Gastrocnemius medialis (tissue), 4 donors: ENCODE results near the gene ATP9A. TPM values are rescaled to one million over a fixed set of nuclear protein-coding genes. Genes with fewer than 3 reads are reported as not detected.

Experiments
- ATAC-seq, 2 donors: fragments of 150-250 bp; one replicate each; pipeline ENCODE4 v1.9.1; 2016
- DNase-seq, 2 donors: peaks; one replicate each; pipeline ENCODE4 v3.0.0-alpha.2; 2019
- H3K27ac ChIP-seq, 4 donors: fragments of 200-600 bp; sonication (generic); 1 replicate in 1 of 4; 2 replicates in 3 of 4; pipeline ENCODE4 v1.5.1; 2016 to 2018; ENCODE audit warnings: mild to moderate bottlenecking in 2 of 4, moderate library complexity in 1 of 4
- H3K27me3 ChIP-seq, 3 donors: fragments of 200-600 bp; sonication (generic) in 2 of 3; 1 replicate in 1 of 3; 2 replicates in 2 of 3; pipeline versions ENCODE4 v1.5.1 to v1.6.0; 2016 to 2019; ENCODE audit warnings: mild to moderate bottlenecking in 1 of 3, moderate library complexity in 1 of 3
- H3K36me3 ChIP-seq, 2 donors: fragments of 200-600 bp; sonication (generic) in 1 of 2; one replicate each; pipeline ENCODE4 v1.5.1; 2017 to 2018
- H3K4me1 ChIP-seq, 2 donors: fragments of 200-600 bp; sonication (generic) in 1 of 2; one replicate each; pipeline ENCODE4 v1.5.1; 2016 to 2017; ENCODE audit warnings: mild to moderate bottlenecking in 2 of 2
- H3K4me3 ChIP-seq, 4 donors: fragments of 200-600 bp; sonication (generic) in 3 of 4; 1 replicate in 1 of 4; 2 replicates in 3 of 4; pipeline ENCODE4 v1.5.1; 2016 to 2019; ENCODE audit warnings: mild to moderate bottlenecking in 2 of 4
- H3K9me3 ChIP-seq, 3 donors: fragments of 200-600 bp; sonication (generic) in 2 of 3; 1 replicate in 1 of 3; 2 replicates in 2 of 3; pipeline ENCODE4 v1.5.1; 2016 to 2019
- CTCF ChIP-seq, 5 experiments: fragments of 450-650 bp in 3 of 5; fragments of 200-600 bp in 2 of 5; sonication (generic) in 2 of 5; IDR thresholded peaks in 4 of 5; conservative IDR thresholded peaks in 1 of 5; 1 replicate in 4 of 5; 2 replicates in 1 of 5; pipeline ENCODE4 v1.5.1; 2016 to 2019; ENCODE audit warnings: antibody characterized with exemption in 5 of 5, mild to moderate bottlenecking in 3 of 5, moderate library complexity in 3 of 5
- POLR2A ChIP-seq, 2 donors: fragments of 450-650 bp; IDR thresholded peaks; one replicate each; pipeline ENCODE4 v1.6.1; 2017; ENCODE audit warnings: antibody characterized with exemption in 2 of 2, mild to moderate bottlenecking in 2 of 2, moderate library complexity in 2 of 2
- in situ Hi-C, 4 donors: fragments of 200-750 bp; cut with MboI; loops; one replicate each; pipeline versions ENCODE4 v1.15.0 to v1.8.0; 2017; ENCODE audit warnings: low sequenced_read_pairs in 4 of 4
- intact Hi-C: fragments of 100-400 bp; cut with DNase I; formaldehyde crosslinking; loops from one replicate; pipeline ENCODE4 v1.15.1; 2023; ENCODE audit warnings: low total_unique reads
- total RNA-seq, 4 donors: library from RNA; depleted of rRNA; stranded (reverse); fragments of >200 nt; gene quantifications; one replicate each; pipeline versions ENCODE4 v1.1.0 to v1.2.3, GENCODE V29; 2016

Gene ATP9A
- total RNA-seq, 4 donors from 2014 or later: 11.8 to 34.8 (median 20.8) TPM

- Histone ChIP-seq H3K27ac (no peak overlapping the region), H3K9me3 (no peaks in the 10 kb centered on the region), H3K36me3 (no peaks in the 10 kb centered on the region), H3K4me1 (peaks cover 1 to 2% of the 10 kb centered on the region in 2 donors), H3K27me3 (no peaks in the 10 kb centered on the region), H3K4me3 (no peak overlapping the region)
- ATAC-seq: no peak
- no peak for DNase-seq
- TF ChIP-seq POLR2A (IDR thresholded peaks at IDR 0.05): no peak
- no peak for TF ChIP-seq CTCF (IDR thresholded peaks at IDR 0.05 in 4 of 5, conservative IDR thresholded peaks at IDR 0.05 in 1 of 5)
- intact Hi-C loops (no loop called here), in situ Hi-C loops (no loop called here)
Measured at GRCh38 chr20:51579137-51579536, 189.1 kb downstream of the ATP9A start.

- Histone ChIP-seq H3K27ac (no peak overlapping the region), H3K36me3 (no peaks in the 10 kb centered on the region), H3K4me1 (peaks cover 11 to 12% of the 10 kb centered on the region in 2 donors), H3K9me3 (no peaks in the 10 kb centered on the region), H3K4me3 (no peak overlapping the region), H3K27me3 (no peaks in the 10 kb centered on the region)
- ATAC-seq: no peak
- TF ChIP-seq CTCF (IDR thresholded peaks at IDR 0.05 in 4 of 5, conservative IDR thresholded peaks at IDR 0.05 in 1 of 5) (no peak), POLR2A (IDR thresholded peaks at IDR 0.05) (no peak)
- in situ Hi-C loops (no loop called here), intact Hi-C loops (no loop called here)
- no peak for DNase-seq
Measured at GRCh38 chr20:51578145-51578459, 190.1 kb downstream of the ATP9A start.

- intact Hi-C loops: no loop called here
- ATAC-seq: no peak
- Histone ChIP-seq H3K27me3 (no peaks in the 10 kb centered on the region), H3K4me1 (peaks cover 14% of the 10 kb centered on the region in 2 donors), H3K9me3 (no peaks in the 10 kb centered on the region), H3K27ac (no peak overlapping the region), H3K36me3 (no peaks in the 10 kb centered on the region), H3K4me3 (no peak overlapping the region)
- in situ Hi-C loops: no loop called here
- TF ChIP-seq POLR2A (IDR thresholded peaks at IDR 0.05) (no peak), CTCF (IDR thresholded peaks at IDR 0.05 in 4 of 5, conservative IDR thresholded peaks at IDR 0.05 in 1 of 5) (no peak)
- DNase-seq: no peak
Measured at GRCh38 chr20:51577432-51578144, 190.6 kb downstream of the ATP9A start.

GRCh38 chr20:51575486-51575885 lies 192.7 kb downstream of the ATP9A start:
- DNase-seq (no peak), ATAC-seq (no peak)
- Histone ChIP-seq H3K36me3 (no peaks in the 10 kb centered on the region), H3K9me3 (no peaks in the 10 kb centered on the region), H3K4me1 (peaks cover 22 to 26% of the 10 kb centered on the region in 2 donors), H3K27ac (no peak overlapping the region), H3K4me3 (no peak overlapping the region), H3K27me3 (no peaks in the 10 kb centered on the region)
- in situ Hi-C loops (no loop called here), intact Hi-C loops (no loop called here)
- TF ChIP-seq CTCF (IDR thresholded peaks at IDR 0.05 in 4 of 5, conservative IDR thresholded peaks at IDR 0.05 in 1 of 5) (no peak), POLR2A (IDR thresholded peaks at IDR 0.05) (no peak)
